Osteocyte (in vitro differentiated cells): ENCODE measurements around the gene RPS26. TPM values are rescaled to one million over a fixed set of nuclear protein-coding genes. Genes with fewer than 3 reads are reported as not detected.

Source experiments
- DNase-seq: peaks from one replicate; pipeline ENCODE4 v3.0.0; 2021; ENCODE audit warnings: mixed read lengths; ENCODE audit not compliant: unreplicated experiment; ENCODE audit errors: extremely low spot score
- H3K27ac Mint-ChIP-seq: one replicate; pipeline ENCODE4 v1.8.0; 2021; ENCODE audit warnings: mild to moderate bottlenecking, mixed read lengths; ENCODE audit not compliant: unreplicated experiment
- H3K27me3 Mint-ChIP-seq: one replicate; pipeline ENCODE4 v1.8.0; 2021; ENCODE audit warnings: mixed read lengths; ENCODE audit not compliant: unreplicated experiment
- H3K36me3 Mint-ChIP-seq: one replicate; pipeline ENCODE4 v1.8.0; 2021; ENCODE audit warnings: mixed read lengths; ENCODE audit not compliant: unreplicated experiment
- H3K4me1 Mint-ChIP-seq: one replicate; pipeline ENCODE4 v1.8.0; 2021; ENCODE audit warnings: mixed read lengths; ENCODE audit not compliant: unreplicated experiment
- H3K4me3 Mint-ChIP-seq: one replicate; pipeline ENCODE4 v1.8.0; 2021; ENCODE audit warnings: mild to moderate bottlenecking, moderate library complexity, mixed read lengths; ENCODE audit not compliant: unreplicated experiment
- H3K9me3 Mint-ChIP-seq: one replicate; pipeline ENCODE4 v1.8.0; 2021; ENCODE audit warnings: mixed read lengths; ENCODE audit not compliant: unreplicated experiment
- total RNA-seq: library from RNA; stranded (reverse); gene quantifications from 2 replicates; pipeline ENCODE4 v1.2.1, GENCODE V29; 2021
- TF ChIP-seq, protein P1 (sequence below): fragments of 200-600 bp; sonication (generic); IDR thresholded peaks from 2 replicates; pipeline ENCODE4 v1.5.0; 2021; ENCODE audit warnings: antibody characterized with exemption, mild to moderate bottlenecking, moderate library complexity

The RPS26 gene
- total RNA-seq, 1 donor from 2014 or later, result 25.0 TPM

DNA sequence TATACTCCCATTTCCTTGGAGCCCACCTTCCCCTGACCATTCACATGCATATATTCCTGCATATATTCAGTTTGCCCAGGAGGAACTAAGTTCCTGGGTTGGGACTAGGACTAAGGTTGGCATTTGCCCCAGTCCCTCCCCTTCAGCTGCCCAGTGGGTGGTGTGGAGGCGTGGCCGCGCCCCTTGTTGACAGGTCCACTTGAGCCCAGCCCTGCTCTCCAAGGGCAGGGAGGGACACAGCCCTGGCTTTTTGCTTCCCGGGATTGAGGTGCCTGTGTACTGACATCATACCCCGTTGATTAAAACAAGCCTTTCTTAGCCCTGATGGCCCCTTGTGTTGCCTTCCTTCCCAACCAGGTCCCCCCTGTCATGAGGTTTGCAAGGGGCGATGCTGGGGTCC is 45.5 kb downstream of the RPS26 start:
- Mint-ChIP-seq H3K36me3 (no peaks in the 10 kb centered on the region), H3K4me3 (no peak overlapping the region), H3K27me3 (no peaks in the 10 kb centered on the region), H3K27ac (no peak overlapping the region), H3K9me3 (no peaks in the 10 kb centered on the region), H3K4me1 (no peaks in the 10 kb centered on the region)
- TF ChIP-seq, protein P1, sequence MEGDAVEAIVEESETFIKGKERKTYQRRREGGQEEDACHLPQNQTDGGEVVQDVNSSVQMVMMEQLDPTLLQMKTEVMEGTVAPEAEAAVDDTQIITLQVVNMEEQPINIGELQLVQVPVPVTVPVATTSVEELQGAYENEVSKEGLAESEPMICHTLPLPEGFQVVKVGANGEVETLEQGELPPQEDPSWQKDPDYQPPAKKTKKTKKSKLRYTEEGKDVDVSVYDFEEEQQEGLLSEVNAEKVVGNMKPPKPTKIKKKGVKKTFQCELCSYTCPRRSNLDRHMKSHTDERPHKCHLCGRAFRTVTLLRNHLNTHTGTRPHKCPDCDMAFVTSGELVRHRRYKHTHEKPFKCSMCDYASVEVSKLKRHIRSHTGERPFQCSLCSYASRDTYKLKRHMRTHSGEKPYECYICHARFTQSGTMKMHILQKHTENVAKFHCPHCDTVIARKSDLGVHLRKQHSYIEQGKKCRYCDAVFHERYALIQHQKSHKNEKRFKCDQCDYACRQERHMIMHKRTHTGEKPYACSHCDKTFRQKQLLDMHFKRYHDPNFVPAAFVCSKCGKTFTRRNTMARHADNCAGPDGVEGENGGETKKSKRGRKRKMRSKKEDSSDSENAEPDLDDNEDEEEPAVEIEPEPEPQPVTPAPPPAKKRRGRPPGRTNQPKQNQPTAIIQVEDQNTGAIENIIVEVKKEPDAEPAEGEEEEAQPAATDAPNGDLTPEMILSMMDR, result no peak
- no peak for DNase-seq

Other genes starting within 250 kb of the RPS26 start
- gene SARNP, start 224.2 kb upstream of the RPS26 start, total RNA-seq, result 55.6 and 56.1 TPM in 2 replicates
- gene ORMDL2, start 223.9 kb upstream of the RPS26 start, total RNA-seq, result 26.0 TPM in 2 replicates
- gene DNAJC14, start 212.3 kb upstream of the RPS26 start, total RNA-seq, result 44.3 and 46.8 TPM in 2 replicates
- 14.3 and 15.1 TPM in 2 replicates for gene MMP19, start 199.0 kb upstream of the RPS26 start, total RNA-seq
- 18.2 and 20.5 TPM in 2 replicates for gene PYM1, start 114.0 kb upstream of the RPS26 start, total RNA-seq
- gene DGKA, start 110.8 kb upstream of the RPS26 start, total RNA-seq, result 63.0 and 70.1 TPM in 2 replicates
- 1.0 and 1.4 TPM in 2 replicates for gene PMEL, start 75.9 kb upstream of the RPS26 start, total RNA-seq
- 27.3 and 29.6 TPM in 2 replicates for gene CDK2, start 75.1 kb upstream of the RPS26 start, total RNA-seq
- gene RAB5B, start 67.8 kb upstream of the RPS26 start, total RNA-seq, result 126 and 134 TPM in 2 replicates
- 16.2 and 19.4 TPM in 2 replicates for gene SUOX, start 44.6 kb upstream of the RPS26 start, total RNA-seq
- 8.2 and 10.6 TPM in 2 replicates for gene IKZF4, start 20.9 kb upstream of the RPS26 start, total RNA-seq
- 0.97 and 1.2 TPM in 2 replicates for gene ERBB3, start 38.2 kb downstream of the RPS26 start, total RNA-seq
- 85.9 and 87.9 TPM in 2 replicates for gene PA2G4, start 62.6 kb downstream of the RPS26 start, total RNA-seq
- 3,386 and 3,580 TPM in 2 replicates for gene RPL41, start 74.7 kb downstream of the RPS26 start, total RNA-seq
- 10.5 and 11.8 TPM in 2 replicates for gene ZC3H10, start 76.3 kb downstream of the RPS26 start, total RNA-seq
- gene ESYT1, start 86.3 kb downstream of the RPS26 start, total RNA-seq, result 127 and 142 TPM in 2 replicates
- 123 and 139 TPM in 2 replicates for gene MYL6B, start 110.7 kb downstream of the RPS26 start, total RNA-seq
- gene MYL6, start 116.4 kb downstream of the RPS26 start, total RNA-seq, result 1,490 and 1,549 TPM in 2 replicates
- gene SMARCC2, start 147.6 kb downstream of the RPS26 start, total RNA-seq, result 122 and 128 TPM in 2 replicates
- gene RNF41, start 180.0 kb downstream of the RPS26 start, total RNA-seq, result 71.2 and 77.8 TPM in 2 replicates
- 42.1 and 45.3 TPM in 2 replicates for gene NABP2, start 182.4 kb downstream of the RPS26 start, total RNA-seq
- gene SLC39A5, start 188.1 kb downstream of the RPS26 start, total RNA-seq, result 0.81 TPM in 1 of 2 replicates, not detected in the other
- 67.7 and 75.4 TPM in 2 replicates for gene ANKRD52, start 216.5 kb downstream of the RPS26 start, total RNA-seq
- 12.8 and 14.4 TPM in 2 replicates for gene COQ10A, start 225.0 kb downstream of the RPS26 start, total RNA-seq